GM12801 (cell line): ENCODE results near the gene C2CD2.

ENCODE experiments used
- CTCF ChIP-seq: IDR thresholded peaks from one replicate; pipeline ENCODE4 v1.5.1; 2011; ENCODE audit warnings: control low read depth; ENCODE audit not compliant: insufficient read length; ENCODE audit errors: extremely low read depth

The C2CD2 gene

GRCh38 chr21:41953831-41954653, at the start of gene C2CD2:
C2CD2 (minus strand) TSS chr21:41954018; CDS start chr21:41953648, 370 bp downstream.
- TF ChIP-seq CTCF = no peak

GRCh38 chr21:42003051-42003461, 49.2 kb upstream of the C2CD2 start:
- no peak for TF ChIP-seq CTCF

- no peak for TF ChIP-seq CTCF
Observed at GRCh38 chr21:42002421-42002958, 48.7 kb upstream of the C2CD2 start.

- TF ChIP-seq CTCF = no peak
Observed at GRCh38 chr21:42001781-42002180, 48.0 kb upstream of the C2CD2 start.

GRCh38 chr21:42000908-42001307, 47.1 kb upstream of the C2CD2 start:
- TF ChIP-seq CTCF = no peak

GRCh38 chr21:41997657-41998056, 43.8 kb upstream of the C2CD2 start:
- TF ChIP-seq CTCF = no peak

- no peak for TF ChIP-seq CTCF
Observed at GRCh38 chr21:41995577-41995976, 41.8 kb upstream of the C2CD2 start.
